Fibroblast of villous mesenchyme (primary cell): Measurements from ENCODE around the gene TCL1B. TPM values are rescaled to one million over a fixed set of nuclear protein-coding genes. Genes with fewer than 3 reads are reported as not detected.

Experiments used
- DNase-seq: peaks from one replicate; pipeline ENCODE4 v3.0.0-alpha.2; 2010; ENCODE audit warnings: low read depth
- H3K4me3 ChIP-seq: 2 replicates; pipeline ENCODE4 v1.5.1; 2011; ENCODE audit warnings: low read depth, mild to moderate bottlenecking, low read length
- CTCF ChIP-seq: IDR thresholded peaks from 2 replicates; pipeline ENCODE4 v1.5.1; 2012; ENCODE audit warnings: low read depth, mild to moderate bottlenecking, low read length; ENCODE audit not compliant: insufficient read depth
- small RNA-seq: library from RNA; depleted of rRNA; stranded (forward); fragments of <200 nt; gene quantifications from one replicate; pipeline ENCODE3, GENCODE V24; 2012
- total RNA-seq: library from RNA; depleted of rRNA; stranded (reverse); fragments of >200 nt; gene quantifications from 2 replicates; pipeline ENCODE4 v1.2.3, GENCODE V29; 2012

TCL1B gene
- total RNA-seq, 1 donor, result not detected

DNA sequence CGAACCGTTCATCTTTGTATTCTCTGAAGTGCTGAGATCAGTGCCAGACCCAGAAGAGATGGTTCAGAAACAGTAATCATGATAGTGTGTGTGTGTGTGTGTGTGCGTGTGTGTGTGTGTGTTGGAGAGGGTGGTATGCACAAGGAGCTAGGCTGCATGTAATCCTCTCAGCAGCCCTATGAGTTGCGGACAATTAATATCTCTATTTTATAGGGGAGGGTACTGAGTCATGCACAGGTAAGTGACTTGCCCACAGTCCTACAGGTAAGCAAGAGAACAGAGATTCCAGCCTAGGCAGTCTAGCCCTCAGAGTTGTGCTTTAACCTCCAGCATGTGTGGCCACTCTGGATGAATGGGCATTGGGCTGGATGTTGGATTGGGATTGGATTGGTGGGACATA lies 55.6 kb downstream of the TCL1B start:
- no peak overlapping the region for H3K4me3 ChIP-seq
- TF ChIP-seq CTCF, result no peak
- no peak for DNase-seq

Small RNA genes lying within 50 kb of the gene (small RNA-seq; reads per million reads assigned to genes)
- gene RF02193, result not detected

Other genes with a start within 250 kb of the TCL1B start
- gene SYNE3, start 169.8 kb upstream of the TCL1B start, total RNA-seq, result 6.5 and 10.0 TPM in 2 replicates
- gene GLRX5, start 151.4 kb upstream of the TCL1B start, total RNA-seq, result 27.7 and 35.8 TPM in 2 replicates
- not detected in 2 replicates for gene TCL1A, start 27.7 kb downstream of the TCL1B start, total RNA-seq
- not detected in 2 replicates for gene TUNAR, start 190.4 kb downstream of the TCL1B start, total RNA-seq